ENCODE measurements around the gene MRPS5. TPM values are rescaled to one million over a fixed set of nuclear protein-coding genes. Genes with fewer than 3 reads are reported as not detected.

MRPS5 gene
- total RNA-seq (ENCODE audit: unreplicated experiment) = 47.5 TPM
- long read RNA-seq, transcript MRPS5-201 (12 exons, 1,652 nt) = major isoform, 11 of 39 reads
- long read RNA-seq, transcript MRPS5-202 (11 exons, 1,359 nt) = minor isoform, 7 of 39 reads
- long read RNA-seq, partial matches to known transcripts = 16 of 39 reads
- long read RNA-seq, other reads (novel, unspliced or antisense) = 3 of 39 reads

GRCh38 chr2:95121407-95122196, at the start of gene MRPS5:
Gene MRPS5, minus strand, starts transcription at chr2:95121808. Its CDS starts 17 bp downstream, at chr2:95121791.
- peak within 1 kb of the TSS; percentile 95 for H3K27ac Mint-ChIP-seq (ENCODE audit: unreplicated experiment)
- no peak for TF ChIP-seq CTCF (IDR thresholded peaks at IDR 0.05; ENCODE audit: unreplicated experiment)
- peaks cover 9% of the 10 kb centered on the region for H3K36me3 Mint-ChIP-seq (ENCODE audit: low read depth, unreplicated experiment)
- no peaks in the 10 kb centered on the region for H3K9me3 Mint-ChIP-seq (ENCODE audit: unreplicated experiment)
- DNase-seq (ENCODE audit: low spot score) = peak; percentile 88
- H3K27me3 Mint-ChIP-seq (ENCODE audit: unreplicated experiment) = peaks cover 18% of the 10 kb centered on the region
- peak within 1 kb of the TSS; percentile 98 for H3K4me3 Mint-ChIP-seq (ENCODE audit: unreplicated experiment)
- peaks cover 14% of the 10 kb centered on the region for H3K4me1 Mint-ChIP-seq (ENCODE audit: unreplicated experiment)

DNA sequence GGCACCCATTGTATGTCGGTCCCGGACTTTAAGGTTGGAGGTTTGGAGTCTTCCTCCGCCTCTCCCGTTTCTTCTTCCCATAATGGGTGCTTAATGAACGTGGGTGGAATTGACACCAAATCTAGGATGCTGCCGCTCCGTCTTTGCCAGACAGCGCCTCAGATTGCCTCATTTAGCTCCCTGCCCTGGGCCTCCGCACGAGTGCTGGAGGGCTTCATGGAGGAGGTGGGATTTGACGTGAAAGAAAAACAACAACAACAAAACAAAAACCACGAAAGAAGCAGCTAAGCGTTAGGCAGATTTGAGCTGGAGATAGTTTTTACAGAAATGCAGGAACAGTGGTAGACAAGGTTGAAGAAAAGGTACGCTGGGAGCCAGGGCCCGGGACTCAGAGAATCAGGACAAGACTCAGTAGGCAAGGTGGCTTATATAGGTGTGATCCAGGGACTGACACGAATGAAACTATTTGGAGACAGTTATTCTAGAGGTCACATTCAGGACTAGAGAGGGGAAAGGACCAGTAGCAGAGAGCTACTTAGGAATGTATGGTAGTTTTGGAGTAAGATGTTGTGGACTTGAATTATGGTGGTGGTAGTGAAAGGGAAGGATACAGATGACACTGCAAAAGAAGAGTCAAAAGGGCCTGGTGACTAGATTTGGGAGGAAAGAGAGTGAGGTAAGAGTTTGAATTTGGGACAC, 44.6 kb upstream of the MRPS5 start:
- H3K9me3 Mint-ChIP-seq (ENCODE audit: unreplicated experiment) = no peaks in the 10 kb centered on the region
- TF ChIP-seq CTCF (IDR thresholded peaks at IDR 0.05; ENCODE audit: unreplicated experiment) = no peak
- peak overlapping the region; percentile 99 for H3K4me3 Mint-ChIP-seq (ENCODE audit: unreplicated experiment)
- peaks cover 6% of the 10 kb centered on the region for H3K27me3 Mint-ChIP-seq (ENCODE audit: unreplicated experiment)
- H3K36me3 Mint-ChIP-seq (ENCODE audit: low read depth, unreplicated experiment) = no peaks in the 10 kb centered on the region
- peaks cover 23% of the 10 kb centered on the region for H3K4me1 Mint-ChIP-seq (ENCODE audit: unreplicated experiment)
- DNase-seq (ENCODE audit: low spot score) = no peak
- H3K27ac Mint-ChIP-seq (ENCODE audit: unreplicated experiment) = peak overlapping the region; percentile 99

DNA sequence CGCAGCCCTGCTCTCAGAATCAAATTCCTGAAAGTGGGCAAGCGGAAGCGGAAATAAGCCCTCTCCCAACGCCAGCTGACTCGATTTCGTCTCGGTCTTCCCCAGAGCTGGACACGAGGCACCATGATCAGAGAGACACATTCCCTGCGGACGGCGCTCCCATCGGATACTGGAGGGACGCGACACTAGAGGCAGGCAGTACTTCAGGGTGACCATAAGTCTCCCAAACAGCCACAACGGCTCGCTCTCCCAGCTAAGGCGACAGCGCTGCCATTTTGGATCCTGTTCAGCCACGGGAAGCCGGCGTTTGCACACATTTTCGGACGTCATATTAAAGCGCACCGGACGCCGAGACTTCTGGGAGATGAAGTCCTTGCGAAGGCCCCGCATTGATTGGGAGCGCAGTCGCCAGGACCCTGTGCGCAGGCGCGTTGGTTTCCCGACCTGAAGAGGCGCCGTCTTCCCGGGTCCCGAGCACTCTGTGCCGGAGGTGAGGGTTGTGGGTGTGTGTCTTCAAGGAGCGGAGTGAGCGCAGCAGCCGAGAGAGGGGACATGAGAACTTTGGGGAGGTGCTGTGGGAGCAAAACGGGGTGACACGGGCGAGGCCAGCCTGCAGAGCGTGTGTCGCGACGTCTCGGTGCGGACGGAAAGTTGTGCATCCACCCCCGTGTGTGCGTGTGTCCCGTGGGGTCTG, 43.9 kb upstream of the MRPS5 start, which contains the start of gene ZNF2:
ZNF2 (plus strand) TSS at position 439 of the 694 bp plus-strand sequence. CDS start 10,418 bp downstream, outside the sequence.
- Mint-ChIP-seq H3K9me3 (ENCODE audit: unreplicated experiment) (no peaks in the 10 kb centered on the region), H3K4me1 (ENCODE audit: unreplicated experiment) (peaks cover 23% of the 10 kb centered on the region), H3K36me3 (ENCODE audit: low read depth, unreplicated experiment) (peaks cover under 1% of the 10 kb centered on the region), H3K4me3 (ENCODE audit: unreplicated experiment) (peak within 1 kb of the TSS; percentile 99), H3K27me3 (ENCODE audit: unreplicated experiment) (peaks cover 6% of the 10 kb centered on the region), H3K27ac (ENCODE audit: unreplicated experiment) (peak within 1 kb of the TSS; percentile 99)
- peak; percentile 96 for DNase-seq (ENCODE audit: low spot score)
- no peak for TF ChIP-seq CTCF (IDR thresholded peaks at IDR 0.05; ENCODE audit: unreplicated experiment)

DNA sequence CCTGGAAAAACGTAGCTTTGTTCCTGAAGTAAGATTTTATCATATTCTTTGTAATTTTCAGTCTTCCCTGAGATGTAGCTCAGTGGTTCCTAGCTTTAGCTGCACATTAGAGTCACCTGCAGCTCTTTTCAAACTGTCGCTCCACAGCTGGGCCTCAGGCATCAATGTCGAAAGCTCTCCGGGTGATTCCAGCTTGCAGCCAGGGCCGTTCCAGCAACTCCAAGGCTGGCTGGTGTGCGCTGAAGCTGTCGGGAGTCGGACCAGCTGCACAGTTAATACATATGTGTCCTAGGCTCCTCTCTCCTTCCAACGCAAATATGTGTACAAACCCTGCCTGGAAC, 43.4 kb upstream of the MRPS5 start:
- Mint-ChIP-seq H3K27ac (ENCODE audit: unreplicated experiment) (peak overlapping the region; percentile 99), H3K4me3 (ENCODE audit: unreplicated experiment) (peak overlapping the region; percentile 99), H3K27me3 (ENCODE audit: unreplicated experiment) (peaks cover 9% of the 10 kb centered on the region), H3K9me3 (ENCODE audit: unreplicated experiment) (no peaks in the 10 kb centered on the region), H3K4me1 (ENCODE audit: unreplicated experiment) (peaks cover 27% of the 10 kb centered on the region), H3K36me3 (ENCODE audit: low read depth, unreplicated experiment) (peaks cover 4% of the 10 kb centered on the region)
- DNase-seq (ENCODE audit: low spot score) = no peak
- TF ChIP-seq CTCF (IDR thresholded peaks at IDR 0.05; ENCODE audit: unreplicated experiment) = no peak
